Progenitor cell of endocrine pancreas (in vitro differentiated cells): ENCODE results near the gene ACTL6A. TPM values are rescaled to one million over a fixed set of nuclear protein-coding genes. Genes with fewer than 3 reads are reported as not detected.

Experiments used
- DNase-seq: peaks from one replicate; pipeline ENCODE4 v3.0.0; 2021; ENCODE audit warnings: low spot score; ENCODE audit not compliant: unreplicated experiment
- H3K27ac Mint-ChIP-seq: 2 replicates; pipeline ENCODE4 v1.8.0; 2021; ENCODE audit warnings: mild to moderate bottlenecking, moderate library complexity, mixed read lengths
- H3K27me3 Mint-ChIP-seq: 2 replicates; pipeline ENCODE4 v1.8.0; 2021; ENCODE audit warnings: mixed read lengths
- H3K36me3 Mint-ChIP-seq: 2 replicates; pipeline ENCODE4 v1.8.0; 2022; ENCODE audit warnings: mixed read lengths; ENCODE audit not compliant: insufficient read depth
- H3K4me1 Mint-ChIP-seq: 2 replicates; pipeline ENCODE4 v1.8.0; 2021; ENCODE audit warnings: low read depth, mixed read lengths
- H3K4me3 Mint-ChIP-seq: 2 replicates; pipeline ENCODE4 v1.8.0; 2021; ENCODE audit warnings: low read depth, mild to moderate bottlenecking, moderate library complexity, mixed read lengths
- H3K9me3 Mint-ChIP-seq: 2 replicates; pipeline ENCODE4 v1.8.0; 2021; ENCODE audit warnings: low read depth, mixed read lengths
- total RNA-seq: library from RNA; stranded (reverse); gene quantifications from 2 replicates; pipeline ENCODE4 v1.2.1, GENCODE V29; 2021
- TF ChIP-seq, protein P1 (sequence below): fragments of 200-600 bp; sonication (generic); IDR thresholded peaks from one replicate; pipeline ENCODE4 v1.5.0; 2021; ENCODE audit warnings: antibody characterized with exemption, mild to moderate bottlenecking; ENCODE audit not compliant: unreplicated experiment

The ACTL6A gene
- total RNA-seq, 1 donor from 2014 or later = 75.6 TPM

DNA sequence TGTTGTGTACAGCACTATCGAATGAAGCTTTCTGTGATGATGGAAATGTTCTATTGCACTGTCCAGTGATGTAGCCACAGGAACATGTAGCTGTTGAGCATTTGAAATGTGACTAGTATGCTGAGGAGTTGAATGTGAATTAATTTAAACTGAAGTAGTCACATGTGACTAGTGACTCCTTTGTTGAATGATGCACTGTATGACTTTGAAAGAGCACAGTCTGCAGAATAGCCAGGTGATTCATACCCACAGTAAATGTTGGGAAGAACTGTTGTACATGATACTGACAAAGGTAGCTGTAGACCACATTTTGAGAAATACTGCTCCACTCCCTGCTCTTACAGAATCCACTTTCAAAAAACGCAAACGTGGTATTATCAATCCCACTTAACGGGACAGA, 34.0 kb upstream of the ACTL6A start:
- H3K9me3 Mint-ChIP-seq = no peaks in the 10 kb centered on the region
- no peaks in the 10 kb centered on the region for H3K27me3 Mint-ChIP-seq
- no peak for DNase-seq
- no peak overlapping the region for H3K27ac Mint-ChIP-seq
- no peaks in the 10 kb centered on the region for H3K4me1 Mint-ChIP-seq
- H3K4me3 Mint-ChIP-seq = no peak overlapping the region
- TF ChIP-seq, protein P1, sequence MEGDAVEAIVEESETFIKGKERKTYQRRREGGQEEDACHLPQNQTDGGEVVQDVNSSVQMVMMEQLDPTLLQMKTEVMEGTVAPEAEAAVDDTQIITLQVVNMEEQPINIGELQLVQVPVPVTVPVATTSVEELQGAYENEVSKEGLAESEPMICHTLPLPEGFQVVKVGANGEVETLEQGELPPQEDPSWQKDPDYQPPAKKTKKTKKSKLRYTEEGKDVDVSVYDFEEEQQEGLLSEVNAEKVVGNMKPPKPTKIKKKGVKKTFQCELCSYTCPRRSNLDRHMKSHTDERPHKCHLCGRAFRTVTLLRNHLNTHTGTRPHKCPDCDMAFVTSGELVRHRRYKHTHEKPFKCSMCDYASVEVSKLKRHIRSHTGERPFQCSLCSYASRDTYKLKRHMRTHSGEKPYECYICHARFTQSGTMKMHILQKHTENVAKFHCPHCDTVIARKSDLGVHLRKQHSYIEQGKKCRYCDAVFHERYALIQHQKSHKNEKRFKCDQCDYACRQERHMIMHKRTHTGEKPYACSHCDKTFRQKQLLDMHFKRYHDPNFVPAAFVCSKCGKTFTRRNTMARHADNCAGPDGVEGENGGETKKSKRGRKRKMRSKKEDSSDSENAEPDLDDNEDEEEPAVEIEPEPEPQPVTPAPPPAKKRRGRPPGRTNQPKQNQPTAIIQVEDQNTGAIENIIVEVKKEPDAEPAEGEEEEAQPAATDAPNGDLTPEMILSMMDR = no peak
- no peaks in the 10 kb centered on the region for H3K36me3 Mint-ChIP-seq

DNA sequence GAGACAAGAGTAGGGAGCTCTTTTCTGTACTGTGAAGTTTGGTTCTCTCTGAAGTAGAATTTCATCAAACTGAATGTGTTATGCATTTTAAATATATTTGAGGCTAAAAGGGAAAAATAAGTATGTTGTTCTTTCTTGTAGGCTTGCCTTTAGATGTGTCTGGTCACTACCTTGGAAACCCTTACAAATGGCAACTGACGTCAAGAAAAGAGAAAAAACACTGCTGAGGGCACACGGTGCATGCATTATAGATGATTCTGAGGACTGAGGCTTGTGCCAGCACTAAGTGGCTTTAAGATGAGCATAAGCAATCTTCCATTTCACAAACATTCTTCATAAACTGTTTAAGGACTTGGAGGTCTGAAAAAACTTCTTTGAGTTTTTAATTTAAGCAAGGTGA, 31.1 kb upstream of the ACTL6A start:
- DNase-seq = no peak
- no peaks in the 10 kb centered on the region for H3K9me3 Mint-ChIP-seq
- peaks cover 3% of the 10 kb centered on the region for H3K27me3 Mint-ChIP-seq
- no peak overlapping the region for H3K4me3 Mint-ChIP-seq
- no peak overlapping the region for H3K27ac Mint-ChIP-seq
- TF ChIP-seq, protein P1 = no peak
- no peaks in the 10 kb centered on the region for H3K4me1 Mint-ChIP-seq
- no peaks in the 10 kb centered on the region for H3K36me3 Mint-ChIP-seq

DNA sequence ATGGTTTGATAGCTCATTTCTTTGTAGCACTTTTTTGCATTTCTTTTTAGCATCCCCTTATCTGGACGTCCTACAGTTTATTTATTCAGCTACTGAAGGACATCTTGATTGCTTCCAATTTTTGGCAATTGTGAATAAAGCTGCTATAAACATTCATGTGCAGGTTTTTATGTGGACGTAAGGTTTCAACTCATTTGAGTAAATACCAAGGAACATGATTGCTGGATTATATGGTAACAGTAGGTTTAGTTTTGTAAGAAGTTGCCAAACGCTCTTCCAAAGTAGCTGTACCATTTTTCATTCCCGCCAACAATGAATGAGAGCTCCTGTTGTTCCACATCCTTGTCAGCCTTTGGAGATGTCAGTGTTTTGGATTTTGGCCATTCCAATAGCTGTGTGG, 29.5 kb upstream of the ACTL6A start:
- Mint-ChIP-seq H3K27ac (no peak overlapping the region), H3K4me3 (no peak overlapping the region), H3K36me3 (no peaks in the 10 kb centered on the region), H3K9me3 (no peaks in the 10 kb centered on the region), H3K4me1 (no peaks in the 10 kb centered on the region), H3K27me3 (peaks cover 3% of the 10 kb centered on the region)
- TF ChIP-seq, protein P1 = no peak
- no peak for DNase-seq

DNA sequence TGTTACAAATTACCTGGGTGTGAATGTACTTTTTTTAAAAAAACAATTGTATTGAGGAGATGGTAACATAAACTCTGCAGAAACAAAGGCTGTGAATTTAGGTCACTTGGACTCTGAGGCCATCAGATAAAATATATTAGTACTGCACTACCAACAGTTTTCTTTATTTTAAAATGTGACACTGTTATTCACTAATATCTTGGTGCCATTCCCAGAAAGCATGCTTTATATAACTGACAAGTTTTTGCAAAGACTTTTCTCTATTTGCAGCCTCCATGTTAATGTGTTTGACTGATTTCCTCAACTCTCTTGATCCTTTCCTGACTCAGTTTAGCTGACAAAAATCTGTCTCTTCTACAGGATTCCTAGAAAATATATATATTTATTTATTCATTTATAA, 26.5 kb upstream of the ACTL6A start:
- H3K4me3 Mint-ChIP-seq = no peak overlapping the region
- H3K4me1 Mint-ChIP-seq = no peaks in the 10 kb centered on the region
- no peak overlapping the region for H3K27ac Mint-ChIP-seq
- no peak for DNase-seq
- no peaks in the 10 kb centered on the region for H3K9me3 Mint-ChIP-seq
- H3K27me3 Mint-ChIP-seq = peaks cover 3% of the 10 kb centered on the region
- TF ChIP-seq, protein P1 = no peak
- H3K36me3 Mint-ChIP-seq = no peaks in the 10 kb centered on the region

DNA sequence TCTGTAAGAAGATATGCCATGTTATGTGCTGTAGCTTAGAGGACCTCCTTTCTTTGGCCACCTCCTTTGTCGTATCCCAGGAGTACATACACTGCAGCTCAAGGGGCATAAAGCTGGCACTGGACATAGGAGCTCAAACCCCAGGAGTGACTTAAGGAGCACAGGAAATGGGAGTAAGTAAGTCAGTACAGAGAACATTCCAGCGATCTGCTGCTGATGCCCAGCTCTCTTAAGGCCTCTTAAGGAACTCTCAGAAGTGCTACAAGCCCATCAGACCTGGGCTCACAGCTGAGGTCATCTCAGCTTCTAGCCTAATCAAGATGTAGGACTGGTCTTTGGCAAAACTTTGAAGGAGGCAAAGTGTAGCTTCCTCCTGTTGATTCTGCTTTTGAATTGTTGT, 21.6 kb upstream of the ACTL6A start:
- Mint-ChIP-seq H3K27ac (no peak overlapping the region), H3K4me3 (no peak overlapping the region), H3K4me1 (no peaks in the 10 kb centered on the region), H3K27me3 (no peaks in the 10 kb centered on the region), H3K36me3 (no peaks in the 10 kb centered on the region), H3K9me3 (no peaks in the 10 kb centered on the region)
- TF ChIP-seq, protein P1 = no peak
- DNase-seq = no peak
